Measurements from ENCODE around the gene CSTF1.

Gene CSTF1

GRCh38 chr20:56348746-56349145, 43.7 kb upstream of the CSTF1 start:
- DNase-seq (ENCODE audit: low read depth): no peak
- H3K4me3 ChIP-seq (ENCODE audit: low read depth, low read length): no peak overlapping the region
- TF ChIP-seq, protein P1, sequence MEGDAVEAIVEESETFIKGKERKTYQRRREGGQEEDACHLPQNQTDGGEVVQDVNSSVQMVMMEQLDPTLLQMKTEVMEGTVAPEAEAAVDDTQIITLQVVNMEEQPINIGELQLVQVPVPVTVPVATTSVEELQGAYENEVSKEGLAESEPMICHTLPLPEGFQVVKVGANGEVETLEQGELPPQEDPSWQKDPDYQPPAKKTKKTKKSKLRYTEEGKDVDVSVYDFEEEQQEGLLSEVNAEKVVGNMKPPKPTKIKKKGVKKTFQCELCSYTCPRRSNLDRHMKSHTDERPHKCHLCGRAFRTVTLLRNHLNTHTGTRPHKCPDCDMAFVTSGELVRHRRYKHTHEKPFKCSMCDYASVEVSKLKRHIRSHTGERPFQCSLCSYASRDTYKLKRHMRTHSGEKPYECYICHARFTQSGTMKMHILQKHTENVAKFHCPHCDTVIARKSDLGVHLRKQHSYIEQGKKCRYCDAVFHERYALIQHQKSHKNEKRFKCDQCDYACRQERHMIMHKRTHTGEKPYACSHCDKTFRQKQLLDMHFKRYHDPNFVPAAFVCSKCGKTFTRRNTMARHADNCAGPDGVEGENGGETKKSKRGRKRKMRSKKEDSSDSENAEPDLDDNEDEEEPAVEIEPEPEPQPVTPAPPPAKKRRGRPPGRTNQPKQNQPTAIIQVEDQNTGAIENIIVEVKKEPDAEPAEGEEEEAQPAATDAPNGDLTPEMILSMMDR (IDR thresholded peaks at IDR 0.05; ENCODE audit: insufficient read depth, low read depth, low read length, missing control alignments): no peak

- no peak for DNase-seq (ENCODE audit: low read depth)
- TF ChIP-seq, protein P1 (IDR thresholded peaks at IDR 0.05; ENCODE audit: insufficient read depth, low read depth, low read length, missing control alignments): no peak
Measured at GRCh38 chr20:56350842-56351241, 41.6 kb upstream of the CSTF1 start.

DNA sequence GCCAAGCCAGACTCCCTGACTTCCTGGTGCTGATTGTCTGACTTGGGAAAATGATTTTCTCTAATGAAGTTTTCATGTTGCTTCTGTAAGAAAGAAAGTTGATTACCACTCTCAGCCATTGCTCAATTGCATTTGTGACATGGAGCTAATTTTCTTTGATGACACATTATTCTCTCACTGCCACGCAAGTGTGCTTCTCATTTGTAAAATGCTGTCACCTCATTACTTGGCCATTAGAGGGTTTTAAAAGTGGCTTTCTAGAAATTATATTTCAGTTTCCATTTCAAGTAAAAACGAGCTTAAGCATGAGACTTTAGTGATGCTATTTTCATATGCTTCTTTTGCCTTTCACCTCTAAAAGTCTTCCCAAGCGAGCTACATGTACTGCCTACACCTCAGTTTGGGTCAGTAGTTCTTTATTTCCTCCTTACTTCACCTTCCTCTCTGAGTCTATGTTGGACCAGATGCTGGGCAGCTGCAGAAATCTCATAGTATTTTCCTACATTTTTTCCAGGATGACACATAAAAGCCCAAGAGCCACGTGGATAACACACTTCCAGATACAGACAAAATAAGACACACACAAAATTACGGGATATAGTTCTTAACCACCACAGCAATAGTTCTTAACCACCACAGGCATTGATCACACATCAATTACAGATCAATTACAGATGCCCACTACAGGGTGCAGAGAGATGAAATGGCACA, 39.9 kb upstream of the CSTF1 start:
- H3K4me3 ChIP-seq (ENCODE audit: low read depth, low read length): no peak overlapping the region
- TF ChIP-seq, protein P1 (IDR thresholded peaks at IDR 0.05; ENCODE audit: insufficient read depth, low read depth, low read length, missing control alignments): no peak
- no peak for DNase-seq (ENCODE audit: low read depth)

More at GRCh38 chr20:56350842-56351241, 41.6 kb upstream of the CSTF1 start:
- no peak overlapping the region for H3K4me3 ChIP-seq (ENCODE audit: low read depth, low read length)

DNA sequence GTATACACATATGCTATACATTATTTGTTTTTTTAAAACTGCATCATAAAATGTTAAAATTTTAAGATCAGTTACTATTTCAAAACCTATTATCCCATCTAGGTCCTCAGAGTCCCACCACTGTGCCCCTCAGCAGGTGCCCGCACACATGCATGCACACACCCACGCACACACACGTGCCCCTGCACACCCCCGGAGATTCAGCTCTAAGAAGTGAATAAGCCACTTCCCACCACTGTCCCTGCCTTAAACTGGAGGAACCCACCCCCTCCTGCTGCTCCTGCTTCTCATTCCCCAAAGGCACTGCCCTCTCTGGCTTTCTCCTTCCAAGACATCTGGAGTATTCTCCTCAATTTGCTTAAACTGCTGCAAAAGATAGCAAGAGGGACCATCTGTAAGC, 39.1 kb upstream of the CSTF1 start:
- no peak for DNase-seq (ENCODE audit: low read depth)
- H3K4me3 ChIP-seq (ENCODE audit: low read depth, low read length): no peak overlapping the region
- TF ChIP-seq, protein P1 (IDR thresholded peaks at IDR 0.05; ENCODE audit: insufficient read depth, low read depth, low read length, missing control alignments): no peak

- TF ChIP-seq, protein P1 (IDR thresholded peaks at IDR 0.05; ENCODE audit: insufficient read depth, low read depth, low read length, missing control alignments): no peak
- DNase-seq (ENCODE audit: low read depth): no peak
- no peak overlapping the region for H3K4me3 ChIP-seq (ENCODE audit: low read depth, low read length)
Measured at GRCh38 chr20:56358070-56358469, 34.4 kb upstream of the CSTF1 start.

- peak within 1 kb of the TSS; percentile 56 for H3K4me3 ChIP-seq (ENCODE audit: low read depth, low read length)
- peak; percentile 88 for DNase-seq (ENCODE audit: low read depth)
Measured at GRCh38 chr20:56358600-56359211, 33.7 kb upstream of the CSTF1 start, which contains the start of gene FAM210B. FAM210B (plus strand) TSS chr20:56358974; CDS start chr20:56359006, 32 bp downstream.

More at GRCh38 chr20:56358600-56359211, 33.7 kb upstream of the CSTF1 start, which contains the start of gene FAM210B:
- TF ChIP-seq, protein P1 (IDR thresholded peaks at IDR 0.05; ENCODE audit: insufficient read depth, low read depth, low read length, missing control alignments): no peak

Measured in GM12865 (cell line).